ENCODE results near the gene CPNE4. TPM values are rescaled to one million over a fixed set of nuclear protein-coding genes. Genes with fewer than 3 reads are reported as not detected.

Gene CPNE4
- total RNA-seq, 1 donor from 2014 or later: 0.26 TPM

GRCh38 chr3:131550562-131551465 is 484.0 kb downstream of the CPNE4 start:
- DNase-seq (no peak), ATAC-seq (no peak)
- Histone ChIP-seq H3K4me1 (no peaks in the 10 kb centered on the region), H3K27ac (no peak overlapping the region), H3K36me3 (no peaks in the 10 kb centered on the region), H3K27me3 (no peaks in the 10 kb centered on the region), H3K9me3 (no peaks in the 10 kb centered on the region), H3K4me3 (no peak overlapping the region)
- intact Hi-C loops (cut with DNase I): no loop called here
- TF ChIP-seq CTCF (IDR thresholded peaks at IDR 0.05): no peak

GRCh38 chr3:131549340-131549739 is 485.5 kb downstream of the CPNE4 start:
- H3K27me3 ChIP-seq: no peaks in the 10 kb centered on the region
- no peak overlapping the region for H3K27ac ChIP-seq
- intact Hi-C loops (cut with DNase I): no loop called here
- H3K4me3 ChIP-seq: no peak overlapping the region
- no peaks in the 10 kb centered on the region for H3K9me3 ChIP-seq
- no peaks in the 10 kb centered on the region for H3K36me3 ChIP-seq
- no peak for ATAC-seq
- peak; percentile 16 for TF ChIP-seq CTCF (IDR thresholded peaks at IDR 0.05)
- H3K4me1 ChIP-seq: no peaks in the 10 kb centered on the region
- DNase-seq: no peak

GRCh38 chr3:131547585-131547984 is 487.2 kb downstream of the CPNE4 start:
- intact Hi-C loops (cut with DNase I): no loop called here
- no peaks in the 10 kb centered on the region for H3K27me3 ChIP-seq
- H3K4me3 ChIP-seq: no peak overlapping the region
- no peak overlapping the region for H3K27ac ChIP-seq
- no peaks in the 10 kb centered on the region for H3K9me3 ChIP-seq
- ATAC-seq (no peak), DNase-seq (no peak)
- no peak for TF ChIP-seq CTCF (IDR thresholded peaks at IDR 0.05)
- H3K4me1 ChIP-seq: no peaks in the 10 kb centered on the region
- no peaks in the 10 kb centered on the region for H3K36me3 ChIP-seq

GRCh38 chr3:131546441-131546840 is 488.4 kb downstream of the CPNE4 start:
- H3K4me3 ChIP-seq: no peak overlapping the region
- H3K4me1 ChIP-seq: no peaks in the 10 kb centered on the region
- H3K27me3 ChIP-seq: no peaks in the 10 kb centered on the region
- DNase-seq (no peak), ATAC-seq (no peak)
- H3K36me3 ChIP-seq: no peaks in the 10 kb centered on the region
- no peak for TF ChIP-seq CTCF (IDR thresholded peaks at IDR 0.05)
- no peak overlapping the region for H3K27ac ChIP-seq
- no peaks in the 10 kb centered on the region for H3K9me3 ChIP-seq
- intact Hi-C loops (cut with DNase I): no loop called here

GRCh38 chr3:131544557-131544956 is 490.3 kb downstream of the CPNE4 start:
- no peak overlapping the region for H3K27ac ChIP-seq
- H3K27me3 ChIP-seq: no peaks in the 10 kb centered on the region
- TF ChIP-seq CTCF (IDR thresholded peaks at IDR 0.05): no peak
- H3K4me1 ChIP-seq: no peaks in the 10 kb centered on the region
- ATAC-seq (no peak), DNase-seq (no peak)
- H3K4me3 ChIP-seq: no peak overlapping the region
- no peaks in the 10 kb centered on the region for H3K9me3 ChIP-seq
- intact Hi-C loops (cut with DNase I): no loop called here
- no peaks in the 10 kb centered on the region for H3K36me3 ChIP-seq
